Transverse colon (tissue), 4 donors: ENCODE data around the gene ZMYND12.

Experiments used
- EP300 ChIP-seq: sonication (generic); formaldehyde crosslinking; IDR thresholded peaks from one replicate; pipeline ENCODE4 v1.6.1; 2017; ENCODE audit warnings: antibody characterized with exemption, low read depth
- POLR2A ChIP-seq: fragments of 450-650 bp; IDR thresholded peaks from one replicate; pipeline ENCODE4 v1.6.1; 2016; ENCODE audit warnings: antibody characterized with exemption, mild to moderate bottlenecking, moderate library complexity
- POLR2AphosphoS5 ChIP-seq, 3 donors: sonication (generic); formaldehyde crosslinking; IDR thresholded peaks; one replicate each; pipeline ENCODE4 v1.6.1; 2016; ENCODE audit warnings: antibody characterized with exemption in 3 of 3
- TF ChIP-seq, protein P1 (sequence below), 5 experiments: fragments of 200-600 bp in 3 of 5; fragments of 450-650 bp in 2 of 5; sonication (generic) in 3 of 5; IDR thresholded peaks; 1 replicate in 2 of 5; 2 replicates in 3 of 5; pipeline ENCODE4 v1.5.1; 2016 to 2017; ENCODE audit warnings: antibody characterized with exemption in 5 of 5, inconsistent platforms in 3 of 5, mild to moderate bottlenecking in 2 of 5, moderate library complexity in 1 of 5

DNA sequence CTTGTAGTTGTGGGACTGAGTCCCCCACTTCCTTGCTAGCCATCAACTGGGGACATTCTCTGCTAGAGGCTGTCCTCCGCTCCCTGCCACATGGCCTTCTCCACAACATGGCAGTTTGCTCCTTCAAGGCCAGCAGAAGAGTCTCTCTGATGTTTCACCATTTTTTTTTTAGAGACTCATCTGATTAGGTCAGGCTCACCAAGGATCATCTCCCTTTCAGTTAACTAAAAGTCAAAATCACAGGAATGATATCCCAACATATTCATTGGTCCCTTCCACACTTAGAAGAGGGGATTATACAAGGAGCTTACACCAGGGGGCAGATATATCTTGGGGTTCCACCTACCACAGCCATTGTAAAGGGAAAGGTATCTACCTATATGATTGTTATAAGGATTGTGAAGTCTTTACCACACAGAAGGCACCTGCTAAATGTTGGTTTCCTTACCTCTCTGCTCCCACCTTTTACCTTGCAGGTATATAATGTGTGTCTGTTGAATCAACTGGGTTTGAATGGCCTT lies 51.9 kb downstream of the ZMYND12 start:
- TF ChIP-seq POLR2A = no peak
- TF ChIP-seq EP300 = no peak
- TF ChIP-seq, protein P1, sequence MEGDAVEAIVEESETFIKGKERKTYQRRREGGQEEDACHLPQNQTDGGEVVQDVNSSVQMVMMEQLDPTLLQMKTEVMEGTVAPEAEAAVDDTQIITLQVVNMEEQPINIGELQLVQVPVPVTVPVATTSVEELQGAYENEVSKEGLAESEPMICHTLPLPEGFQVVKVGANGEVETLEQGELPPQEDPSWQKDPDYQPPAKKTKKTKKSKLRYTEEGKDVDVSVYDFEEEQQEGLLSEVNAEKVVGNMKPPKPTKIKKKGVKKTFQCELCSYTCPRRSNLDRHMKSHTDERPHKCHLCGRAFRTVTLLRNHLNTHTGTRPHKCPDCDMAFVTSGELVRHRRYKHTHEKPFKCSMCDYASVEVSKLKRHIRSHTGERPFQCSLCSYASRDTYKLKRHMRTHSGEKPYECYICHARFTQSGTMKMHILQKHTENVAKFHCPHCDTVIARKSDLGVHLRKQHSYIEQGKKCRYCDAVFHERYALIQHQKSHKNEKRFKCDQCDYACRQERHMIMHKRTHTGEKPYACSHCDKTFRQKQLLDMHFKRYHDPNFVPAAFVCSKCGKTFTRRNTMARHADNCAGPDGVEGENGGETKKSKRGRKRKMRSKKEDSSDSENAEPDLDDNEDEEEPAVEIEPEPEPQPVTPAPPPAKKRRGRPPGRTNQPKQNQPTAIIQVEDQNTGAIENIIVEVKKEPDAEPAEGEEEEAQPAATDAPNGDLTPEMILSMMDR (IDR thresholded peaks at IDR 0.05) = peak in 1 of 5 experiments; percentile 20
- TF ChIP-seq POLR2AphosphoS5 (IDR thresholded peaks at IDR 0.05) = no peak
